ENCODE measurements around the gene PCBP1. TPM values are rescaled to one million over a fixed set of nuclear protein-coding genes. Genes with fewer than 3 reads are reported as not detected.
A peak's percentile ranks its signal among the peaks of the same experiment; 100 is the strongest.
"Not testable (repeated sequence)": the region's sequence is repeated elsewhere in the genome, so short reads cannot be mapped to it uniquely, and the experiment has no call there.

Gene PCBP1
- total RNA-seq: 443 and 447 TPM in 2 replicates

- H3K4me3 Mint-ChIP-seq: peak within 1 kb of the TSS; percentile 96
- H3K4me1 Mint-ChIP-seq: peaks cover 56% of the 10 kb centered on the region
- intact Hi-C loops (cut with micrococcal nuclease): loop anchor here (1.0 to 10.0 kb wide), 13 partner anchors 8 to 1322 kb away; partner anchors contain the start of genes AAK1, GMCL1, SNRPG and TIA1
- no peaks in the 10 kb centered on the region for H3K9me3 Mint-ChIP-seq
- H3K27ac Mint-ChIP-seq: peak within 1 kb of the TSS; percentile 100
- H3K27me3 Mint-ChIP-seq: no peaks in the 10 kb centered on the region
- DNase-seq: peak; percentile 98
- H3K36me3 Mint-ChIP-seq (ENCODE audit: low read depth): peaks cover 63% of the 10 kb centered on the region
Observed at GRCh38 chr2:70086838-70087701, at the start of gene PCBP1. Gene PCBP1 (plus strand): TSS chr2:70087477. CDS start chr2:70087744, 267 bp downstream.

GRCh38 chr2:70039366-70039765 is 47.9 kb upstream of the PCBP1 start:
- Mint-ChIP-seq H3K36me3 (ENCODE audit: low read depth) (peaks cover 25% of the 10 kb centered on the region), H3K4me3 (no peak overlapping the region), H3K27ac (no peak overlapping the region), H3K4me1 (peaks cover 48% of the 10 kb centered on the region), H3K9me3 (no peaks in the 10 kb centered on the region), H3K27me3 (no peaks in the 10 kb centered on the region)
- intact Hi-C loops (cut with micrococcal nuclease): no loop called here
- no peak for DNase-seq

GRCh38 chr2:70041663-70042062 is 45.6 kb upstream of the PCBP1 start:
- no peak overlapping the region for H3K4me3 Mint-ChIP-seq
- intact Hi-C loops (cut with micrococcal nuclease): no loop called here
- H3K9me3 Mint-ChIP-seq: no peaks in the 10 kb centered on the region
- H3K36me3 Mint-ChIP-seq (ENCODE audit: low read depth): peaks cover 36% of the 10 kb centered on the region
- no peaks in the 10 kb centered on the region for H3K27me3 Mint-ChIP-seq
- peaks cover 60% of the 10 kb centered on the region for H3K4me1 Mint-ChIP-seq
- DNase-seq: no peak
- no peak overlapping the region for H3K27ac Mint-ChIP-seq

GRCh38 chr2:70042246-70042645 is 45.0 kb upstream of the PCBP1 start:
- Mint-ChIP-seq H3K27me3 (no peaks in the 10 kb centered on the region), H3K4me1 (peaks cover 58% of the 10 kb centered on the region), H3K9me3 (no peaks in the 10 kb centered on the region), H3K36me3 (ENCODE audit: low read depth) (peaks cover 38% of the 10 kb centered on the region), H3K4me3 (peak overlapping the region; percentile 45), H3K27ac (peak overlapping the region; percentile 76)
- DNase-seq: no peak
- intact Hi-C loops (cut with micrococcal nuclease): no loop called here

- Mint-ChIP-seq H3K27ac (peak overlapping the region; percentile 83), H3K9me3 (no peaks in the 10 kb centered on the region), H3K4me3 (peak overlapping the region; percentile 46), H3K27me3 (no peaks in the 10 kb centered on the region), H3K36me3 (ENCODE audit: low read depth) (peaks cover 43% of the 10 kb centered on the region), H3K4me1 (peaks cover 59% of the 10 kb centered on the region)
- intact Hi-C loops (cut with micrococcal nuclease): no loop called here
- peak; percentile 89 for DNase-seq
Observed at GRCh38 chr2:70043252-70043875, 43.9 kb upstream of the PCBP1 start.

GRCh38 chr2:70044290-70045040 is 42.8 kb upstream of the PCBP1 start:
- Mint-ChIP-seq H3K36me3 (ENCODE audit: low read depth) (peaks cover 49% of the 10 kb centered on the region), H3K27me3 (no peaks in the 10 kb centered on the region), H3K4me3 (peak overlapping the region; percentile 46), H3K27ac (peak overlapping the region; percentile 83), H3K4me1 (peaks cover 61% of the 10 kb centered on the region), H3K9me3 (no peaks in the 10 kb centered on the region)
- intact Hi-C loops (cut with micrococcal nuclease): no loop called here
- peak; percentile 66 for DNase-seq

GRCh38 chr2:70045405-70045804 is 41.9 kb upstream of the PCBP1 start:
- peaks cover 55% of the 10 kb centered on the region for H3K4me1 Mint-ChIP-seq
- peak overlapping the region; percentile 40 for H3K27ac Mint-ChIP-seq
- H3K4me3 Mint-ChIP-seq: no peak overlapping the region
- DNase-seq: no peak
- no peaks in the 10 kb centered on the region for H3K27me3 Mint-ChIP-seq
- no peaks in the 10 kb centered on the region for H3K9me3 Mint-ChIP-seq
- intact Hi-C loops (cut with micrococcal nuclease): no loop called here
- H3K36me3 Mint-ChIP-seq (ENCODE audit: low read depth): peaks cover 48% of the 10 kb centered on the region

- intact Hi-C loops (cut with micrococcal nuclease): no loop called here
- DNase-seq: no peak
- Mint-ChIP-seq H3K4me3 (no peak overlapping the region), H3K4me1 (peaks cover 55% of the 10 kb centered on the region), H3K27me3 (no peaks in the 10 kb centered on the region), H3K36me3 (ENCODE audit: low read depth) (peaks cover 50% of the 10 kb centered on the region), H3K9me3 (no peaks in the 10 kb centered on the region), H3K27ac (peak overlapping the region; percentile 71)
Observed at GRCh38 chr2:70045932-70046331, 41.3 kb upstream of the PCBP1 start.

- peak overlapping the region; percentile 71 for H3K27ac Mint-ChIP-seq
- intact Hi-C loops (cut with micrococcal nuclease): no loop called here
- no peaks in the 10 kb centered on the region for H3K27me3 Mint-ChIP-seq
- H3K4me3 Mint-ChIP-seq: no peak overlapping the region
- H3K4me1 Mint-ChIP-seq: peaks cover 52% of the 10 kb centered on the region
- no peaks in the 10 kb centered on the region for H3K9me3 Mint-ChIP-seq
- no peak for DNase-seq
- H3K36me3 Mint-ChIP-seq (ENCODE audit: low read depth): peaks cover 52% of the 10 kb centered on the region
Observed at GRCh38 chr2:70046534-70046933, 40.7 kb upstream of the PCBP1 start.

- H3K4me3 Mint-ChIP-seq: no peak overlapping the region
- DNase-seq: no peak
- H3K9me3 Mint-ChIP-seq: no peaks in the 10 kb centered on the region
- H3K4me1 Mint-ChIP-seq: peaks cover 47% of the 10 kb centered on the region
- no peak overlapping the region for H3K27ac Mint-ChIP-seq
- no peaks in the 10 kb centered on the region for H3K27me3 Mint-ChIP-seq
- intact Hi-C loops (cut with micrococcal nuclease): no loop called here
- peaks cover 55% of the 10 kb centered on the region for H3K36me3 Mint-ChIP-seq (ENCODE audit: low read depth)
Observed at GRCh38 chr2:70047451-70047850, 39.8 kb upstream of the PCBP1 start.

GRCh38 chr2:70049255-70049654 is 38.0 kb upstream of the PCBP1 start:
- no peak overlapping the region for H3K27ac Mint-ChIP-seq
- no peak overlapping the region for H3K4me3 Mint-ChIP-seq
- no peak for DNase-seq
- no peaks in the 10 kb centered on the region for H3K27me3 Mint-ChIP-seq
- peaks cover 60% of the 10 kb centered on the region for H3K36me3 Mint-ChIP-seq (ENCODE audit: low read depth)
- intact Hi-C loops (cut with micrococcal nuclease): no loop called here
- no peaks in the 10 kb centered on the region for H3K9me3 Mint-ChIP-seq
- peaks cover 33% of the 10 kb centered on the region for H3K4me1 Mint-ChIP-seq

GRCh38 chr2:70050631-70051425 is 36.4 kb upstream of the PCBP1 start:
- Mint-ChIP-seq H3K9me3 (no peaks in the 10 kb centered on the region), H3K27me3 (no peaks in the 10 kb centered on the region), H3K4me1 (peaks cover 19% of the 10 kb centered on the region), H3K27ac (no peak overlapping the region), H3K4me3 (no peak overlapping the region), H3K36me3 (ENCODE audit: low read depth) (peaks cover 61% of the 10 kb centered on the region)
- intact Hi-C loops (cut with micrococcal nuclease): no loop called here
- DNase-seq: no peak

GRCh38 chr2:70055259-70055658 is 32.0 kb upstream of the PCBP1 start:
- H3K9me3 Mint-ChIP-seq; H3K4me3 Mint-ChIP-seq; H3K27ac Mint-ChIP-seq; intact Hi-C loops (cut with micrococcal nuclease); DNase-seq; H3K27me3 Mint-ChIP-seq: not testable (repeated sequence)
- H3K36me3 Mint-ChIP-seq (ENCODE audit: low read depth): peaks cover 58% of the 10 kb centered on the region
- H3K4me1 Mint-ChIP-seq: peaks cover 10% of the 10 kb centered on the region

All from activated CD4-positive, alpha-beta T cell treated with anti-CD3 and anti-CD28 coated beads, Interleukin-2, amount 10 ng/mL, durations not matched to agents 24 days and 14 days (primary cell).